Mesenchymal stem cell (in vitro differentiated cells and primary cell): ENCODE results near the gene NAT14.
A peak's percentile ranks its signal among the peaks of the same experiment; 100 is the strongest.

ENCODE experiments used
- DNase-seq: peaks from one replicate; pipeline ENCODE4 v3.0.0-alpha.2; 2013
- H2AFZ ChIP-seq: one replicate; pipeline ENCODE4 v1.6.1; 2013; ENCODE audit warnings: low read depth, mild to moderate bottlenecking, control low read depth, inconsistent platforms, low read length, moderate library complexity
- H2AK5ac ChIP-seq: 2 replicates; pipeline ENCODE4 v1.6.1; 2013; ENCODE audit warnings: low read length, moderate library complexity, mild to moderate bottlenecking, inconsistent platforms; ENCODE audit not compliant: severe bottlenecking
- H2BK120ac ChIP-seq: one replicate; pipeline ENCODE4 v1.6.1; 2013; ENCODE audit warnings: low read depth, mild to moderate bottlenecking, inconsistent platforms, low read length, moderate library complexity
- H2BK12ac ChIP-seq, 2 experiments: one replicate each; pipeline ENCODE4 v1.6.1; 2013; ENCODE audit warnings: inconsistent platforms in 2 of 2, low read length in 2 of 2, mild to moderate bottlenecking in 2 of 2, moderate library complexity in 2 of 2, control low read depth in 1 of 2
- H2BK15ac ChIP-seq: one replicate; pipeline ENCODE4 v1.6.1; 2013; ENCODE audit warnings: mild to moderate bottlenecking, low read depth, inconsistent platforms; ENCODE audit not compliant: poor library complexity, severe bottlenecking
- H2BK5ac ChIP-seq: 2 replicates; pipeline ENCODE4 v1.6.1; 2013; ENCODE audit warnings: low read depth, mild to moderate bottlenecking, low read length, control low read depth, inconsistent platforms; ENCODE audit not compliant: poor library complexity, severe bottlenecking
- H3K14ac ChIP-seq, 2 experiments: one replicate each; pipeline ENCODE4 v1.6.1; 2013; ENCODE audit warnings: inconsistent platforms in 2 of 2, low read length in 2 of 2, control low read depth in 1 of 2, mild to moderate bottlenecking in 1 of 2, moderate library complexity in 1 of 2
- H3K18ac ChIP-seq, 2 experiments: one replicate each; pipeline ENCODE4 v1.6.1; 2013; ENCODE audit warnings: inconsistent platforms in 2 of 2, low read length in 2 of 2, control low read depth in 1 of 2, low read depth in 1 of 2, mild to moderate bottlenecking in 1 of 2
- H3K23ac ChIP-seq, 2 experiments: one replicate each; pipeline ENCODE4 v1.6.1; 2013; ENCODE audit warnings: inconsistent platforms in 2 of 2, low read length in 2 of 2, mild to moderate bottlenecking in 2 of 2, moderate library complexity in 2 of 2, control low read depth in 1 of 2
- H3K27ac ChIP-seq: 2 replicates; pipeline ENCODE4 v1.5.1; 2013; ENCODE audit warnings: mild to moderate bottlenecking, moderate library complexity, low read length, control low read depth, inconsistent platforms; ENCODE audit not compliant: poor library complexity, severe bottlenecking
- H3K27me3 ChIP-seq, 2 experiments: 2 replicates each; pipeline versions ENCODE4 v1.6.1 to v1.7.0; 2013; ENCODE audit warnings: low read length in 2 of 2, mild to moderate bottlenecking in 2 of 2, moderate library complexity in 2 of 2, control low read depth in 1 of 2, inconsistent platforms in 1 of 2; ENCODE audit not compliant: control insufficient read depth in 1 of 2, insufficient read depth in 1 of 2
- H3K36me3 ChIP-seq, 2 experiments: 2 replicates each; pipeline versions ENCODE4 v1.6.1 to v1.7.0; 2013; ENCODE audit warnings: low read length in 2 of 2, control low read depth in 1 of 2, inconsistent platforms in 1 of 2, low read depth in 1 of 2, mild to moderate bottlenecking in 1 of 2; ENCODE audit not compliant: insufficient read depth in 2 of 2, control insufficient read depth in 1 of 2
- H3K4ac ChIP-seq, 2 experiments: one replicate each; pipeline ENCODE4 v1.6.1; 2013; ENCODE audit warnings: inconsistent platforms in 2 of 2, low read length in 2 of 2, mild to moderate bottlenecking in 2 of 2, moderate library complexity in 2 of 2, control low read depth in 1 of 2, low read depth in 1 of 2
- H3K4me1 ChIP-seq: 2 replicates; pipeline ENCODE4 v1.6.1; 2013; ENCODE audit warnings: low read depth, low read length, control low read depth; ENCODE audit not compliant: control insufficient read depth, insufficient read depth
- H3K4me2 ChIP-seq: 2 replicates; pipeline ENCODE4 v1.6.1; 2013; ENCODE audit warnings: low read length, mild to moderate bottlenecking, inconsistent platforms; ENCODE audit not compliant: poor library complexity, severe bottlenecking
- H3K4me3 ChIP-seq, 2 experiments: 2 replicates each; pipeline versions ENCODE4 v1.5.1 to v1.7.0; 2013; ENCODE audit warnings: low read length in 2 of 2, mild to moderate bottlenecking in 2 of 2, control low read depth in 1 of 2, low read depth in 1 of 2; ENCODE audit not compliant: insufficient read depth in 1 of 2
- H3K79me1 ChIP-seq: replicated peaks from 2 replicates; pipeline ENCODE4 v1.6.1; 2013; ENCODE audit warnings: mild to moderate bottlenecking, control low read depth, low read length, inconsistent platforms; ENCODE audit not compliant: poor library complexity, severe bottlenecking
- H3K9ac ChIP-seq: 2 replicates; pipeline ENCODE4 v1.7.0; 2013; ENCODE audit warnings: mild to moderate bottlenecking, low read length, moderate library complexity
- H3K9me3 ChIP-seq: 2 replicates; pipeline ENCODE4 v1.7.0; 2013; ENCODE audit warnings: mild to moderate bottlenecking, low read length; ENCODE audit not compliant: control insufficient read depth
- H4K8ac ChIP-seq: one replicate; pipeline ENCODE4 v1.6.1; 2013; ENCODE audit warnings: inconsistent platforms, mild to moderate bottlenecking, low read length, moderate library complexity
- H4K91ac ChIP-seq: one replicate; pipeline ENCODE4 v1.6.1; 2013; ENCODE audit warnings: mild to moderate bottlenecking, low read length, inconsistent platforms
- WGBS: methylation state at CpG from one replicate; pipeline ENCODE4 v1.1.7; 2013; ENCODE audit warnings: mixed read lengths; 5-methylcytosine and 5-hydroxymethylcytosine counted together

Gene NAT14

GRCh38 chr19:55486971-55487923 lies 2.3 kb downstream of the NAT14 start:
- Histone ChIP-seq H3K9me3 (no peaks in the 10 kb centered on the region), H3K36me3 (peaks cover 6 to 62% of the 10 kb centered on the region in 2 experiments), H2AK5ac (peak overlapping the region; percentile 87), H2BK120ac (peak overlapping the region; percentile 98), H3K4me1 (peaks cover 72% of the 10 kb centered on the region), H3K27me3 (no peaks in the 10 kb centered on the region), H3K79me1 (peaks cover 19% of the 10 kb centered on the region), H3K4me2 (peak overlapping the region; percentile 64), H2BK5ac (peak overlapping the region; percentile 66), H3K4me3 (peak overlapping the region; percentile 32 to 78), H3K18ac (peak overlapping the region; percentile 88 to 91), H3K27ac (peak overlapping the region; percentile 95), H3K14ac (peak overlapping the region in 1 of 2 experiments; percentile 64), H4K8ac (peak overlapping the region; percentile 86), H2BK15ac (peak overlapping the region; percentile 96), H3K23ac (peak overlapping the region in 1 of 2 experiments; percentile 35), H3K9ac (peak overlapping the region; percentile 86), H2AFZ (no peak overlapping the region), H3K4ac (peak overlapping the region; percentile 88 to 89), H2BK12ac (peak overlapping the region; percentile 92 to 95), H4K91ac (peak overlapping the region; percentile 95)
- DNase-seq, result peak; percentile 99
- 3% methylated on average over 17 of the region's 27 CpGs for WGBS

DNA sequence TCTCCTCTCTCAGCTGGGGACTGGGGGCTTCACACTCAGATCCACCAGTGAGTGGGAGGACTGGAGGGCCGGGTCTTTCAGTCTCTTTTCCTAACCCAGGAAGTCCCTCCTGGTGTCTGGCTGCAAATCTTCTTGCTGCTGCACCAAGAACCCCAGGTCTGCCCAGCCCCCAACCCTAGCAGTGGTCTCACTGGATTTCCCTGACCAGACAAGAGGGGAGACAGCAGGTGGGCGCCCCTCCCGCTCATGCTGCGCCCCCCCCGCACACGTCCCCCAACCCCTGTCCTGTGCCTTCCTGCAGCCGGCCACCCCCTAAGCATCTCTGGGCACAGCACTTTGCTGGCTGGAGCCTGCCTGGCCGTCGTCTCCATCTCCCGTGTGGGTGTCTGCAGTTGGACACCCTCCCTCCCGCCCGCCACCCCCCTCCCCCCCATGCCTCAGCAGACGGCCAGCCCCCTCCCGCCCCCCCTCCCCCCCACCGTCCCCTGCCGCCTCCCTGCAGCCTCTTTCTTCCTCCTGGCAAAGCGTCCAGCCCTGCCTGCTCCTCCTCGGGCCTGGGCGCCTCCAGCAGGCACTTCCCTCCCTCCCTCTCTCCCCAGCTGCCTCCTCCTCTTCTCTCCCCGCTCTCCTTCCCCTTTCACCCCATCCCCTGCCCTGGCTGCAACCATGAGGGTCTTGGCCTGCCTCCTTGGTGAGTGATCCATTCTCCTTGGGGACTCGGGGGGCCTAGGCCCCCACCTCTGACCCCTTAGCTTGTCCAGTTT lies 3.1 kb downstream of the NAT14 start, which contains the start of gene SSC5D:
Gene SSC5D, plus strand, starts transcription at position 513 of the 764 bp plus-strand sequence. Its CDS starts 154 bp downstream, at position 667.
- Histone ChIP-seq H4K8ac (peak within 1 kb of the TSS; percentile 86), H3K4me2 (peak within 1 kb of the TSS; percentile 67), H2BK120ac (peak within 1 kb of the TSS; percentile 89), H3K27me3 (no peaks in the 10 kb centered on the region), H3K79me1 (peaks cover 16% of the 10 kb centered on the region), H3K4me1 (peaks cover 72% of the 10 kb centered on the region), H3K36me3 (peaks cover 3 to 55% of the 10 kb centered on the region in 2 experiments), H2BK12ac (peak within 1 kb of the TSS; percentile 92 to 95), H3K23ac (peak within 1 kb of the TSS in 1 of 2 experiments; percentile 35), H3K14ac (peak within 1 kb of the TSS in 1 of 2 experiments; percentile 88), H2AFZ (no peak within 1 kb of the TSS), H3K18ac (peak within 1 kb of the TSS; percentile 88 to 92), H3K9ac (peak within 1 kb of the TSS; percentile 89), H2AK5ac (peak within 1 kb of the TSS; percentile 91), H3K4ac (peak within 1 kb of the TSS; percentile 88 to 89), H2BK5ac (peak within 1 kb of the TSS; percentile 66), H4K91ac (peak within 1 kb of the TSS; percentile 95), H3K4me3 (peak within 1 kb of the TSS; percentile 34 to 78), H3K9me3 (no peaks in the 10 kb centered on the region), H2BK15ac (peak within 1 kb of the TSS; percentile 96), H3K27ac (peak within 1 kb of the TSS; percentile 95)
- WGBS, result 2% methylated on average over 9 of the region's 21 CpGs
- no peak for DNase-seq

GRCh38 chr19:55488986-55489710 lies 4.2 kb downstream of the NAT14 start:
- peak overlapping the region in 1 of 2 experiments; percentile 80 for H2BK12ac ChIP-seq
- H3K36me3 ChIP-seq, result peaks cover 0 to 51% of the 10 kb centered on the region in 2 experiments
- no peak overlapping the region for H2BK5ac ChIP-seq
- DNase-seq, result no peak
- no peak overlapping the region for H2AFZ ChIP-seq
- H2BK120ac ChIP-seq, result peak overlapping the region; percentile 89
- H4K8ac ChIP-seq, result peak overlapping the region; percentile 85
- H3K4me2 ChIP-seq, result peak overlapping the region; percentile 46
- H3K9ac ChIP-seq, result peak overlapping the region; percentile 89
- H3K27me3 ChIP-seq, result no peaks in the 10 kb centered on the region
- WGBS, result 83% methylated on average over 35 of the region's 36 CpGs
- peak overlapping the region; percentile 19 to 92 for H3K18ac ChIP-seq
- peak overlapping the region in 1 of 2 experiments; percentile 73 for H3K4me3 ChIP-seq
- peak overlapping the region in 1 of 2 experiments; percentile 67 for H3K4ac ChIP-seq
- H3K27ac ChIP-seq, result no peak overlapping the region
- peak overlapping the region; percentile 57 for H4K91ac ChIP-seq
- H3K14ac ChIP-seq, result no peak overlapping the region
- no peaks in the 10 kb centered on the region for H3K9me3 ChIP-seq
- peaks cover 11% of the 10 kb centered on the region for H3K79me1 ChIP-seq
- H3K23ac ChIP-seq, result peak overlapping the region in 1 of 2 experiments; percentile 41
- H2BK15ac ChIP-seq, result no peak overlapping the region
- peaks cover 71% of the 10 kb centered on the region for H3K4me1 ChIP-seq
- peak overlapping the region; percentile 82 for H2AK5ac ChIP-seq
